Panc1 (cell line): ENCODE measurements around the gene USH2A.

Experiments
- POLR2AphosphoS5 ChIP-seq: IDR thresholded peaks from 2 replicates; pipeline ENCODE4 v1.6.1; 2012; ENCODE audit warnings: mild to moderate bottlenecking, low read depth, low read length, moderate library complexity
- SIN3A ChIP-seq: IDR thresholded peaks from 2 replicates; pipeline ENCODE4 v1.6.1; 2012; ENCODE audit warnings: low read depth, mild to moderate bottlenecking, low read length, moderate library complexity, borderline replicate concordance; ENCODE audit not compliant: insufficient read depth
- TCF7L2 ChIP-seq: IDR thresholded peaks from 2 replicates; pipeline ENCODE4 v1.6.1; 2011; ENCODE audit warnings: mild to moderate bottlenecking, low read depth, low read length, inconsistent platforms
- TF ChIP-seq, protein P1 (sequence below): fragments of 450-650 bp; IDR thresholded peaks from 2 replicates; pipeline ENCODE4 v1.5.1; 2017; ENCODE audit warnings: mild to moderate bottlenecking
- TF ChIP-seq, protein P2 (sequence below), 2 experiments: IDR thresholded peaks; 2 replicates each; pipeline ENCODE4 v1.6.1; 2011 to 2012; ENCODE audit warnings: low read depth in 2 of 2, control low read depth in 1 of 2, low read length in 1 of 2, mild to moderate bottlenecking in 1 of 2, moderate library complexity in 1 of 2; ENCODE audit not compliant: insufficient read depth in 1 of 2

DNA sequence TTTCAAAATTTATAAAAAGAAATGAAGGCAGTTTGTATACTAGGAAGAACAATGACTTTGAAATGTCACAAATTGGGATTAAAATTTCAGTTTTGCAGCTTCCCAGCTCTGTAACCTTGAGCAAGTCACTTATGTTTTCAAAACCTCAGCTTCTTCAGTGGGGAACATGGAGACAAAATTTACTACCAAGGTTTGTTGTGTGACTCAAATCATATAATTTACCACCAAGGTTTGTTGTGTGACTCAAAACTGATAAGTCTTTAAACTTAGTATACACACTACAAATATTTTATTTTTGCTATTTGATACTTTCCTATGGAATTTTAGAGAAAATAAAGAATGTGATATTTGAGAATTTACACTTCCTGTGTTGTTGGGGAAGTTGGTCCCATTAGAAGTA lies 636.3 kb downstream of the USH2A start:
- TF ChIP-seq, protein P1, sequence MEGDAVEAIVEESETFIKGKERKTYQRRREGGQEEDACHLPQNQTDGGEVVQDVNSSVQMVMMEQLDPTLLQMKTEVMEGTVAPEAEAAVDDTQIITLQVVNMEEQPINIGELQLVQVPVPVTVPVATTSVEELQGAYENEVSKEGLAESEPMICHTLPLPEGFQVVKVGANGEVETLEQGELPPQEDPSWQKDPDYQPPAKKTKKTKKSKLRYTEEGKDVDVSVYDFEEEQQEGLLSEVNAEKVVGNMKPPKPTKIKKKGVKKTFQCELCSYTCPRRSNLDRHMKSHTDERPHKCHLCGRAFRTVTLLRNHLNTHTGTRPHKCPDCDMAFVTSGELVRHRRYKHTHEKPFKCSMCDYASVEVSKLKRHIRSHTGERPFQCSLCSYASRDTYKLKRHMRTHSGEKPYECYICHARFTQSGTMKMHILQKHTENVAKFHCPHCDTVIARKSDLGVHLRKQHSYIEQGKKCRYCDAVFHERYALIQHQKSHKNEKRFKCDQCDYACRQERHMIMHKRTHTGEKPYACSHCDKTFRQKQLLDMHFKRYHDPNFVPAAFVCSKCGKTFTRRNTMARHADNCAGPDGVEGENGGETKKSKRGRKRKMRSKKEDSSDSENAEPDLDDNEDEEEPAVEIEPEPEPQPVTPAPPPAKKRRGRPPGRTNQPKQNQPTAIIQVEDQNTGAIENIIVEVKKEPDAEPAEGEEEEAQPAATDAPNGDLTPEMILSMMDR, result no peak
- TF ChIP-seq SIN3A (no peak), POLR2AphosphoS5 (no peak), TCF7L2 (no peak)
- TF ChIP-seq, protein P2, sequence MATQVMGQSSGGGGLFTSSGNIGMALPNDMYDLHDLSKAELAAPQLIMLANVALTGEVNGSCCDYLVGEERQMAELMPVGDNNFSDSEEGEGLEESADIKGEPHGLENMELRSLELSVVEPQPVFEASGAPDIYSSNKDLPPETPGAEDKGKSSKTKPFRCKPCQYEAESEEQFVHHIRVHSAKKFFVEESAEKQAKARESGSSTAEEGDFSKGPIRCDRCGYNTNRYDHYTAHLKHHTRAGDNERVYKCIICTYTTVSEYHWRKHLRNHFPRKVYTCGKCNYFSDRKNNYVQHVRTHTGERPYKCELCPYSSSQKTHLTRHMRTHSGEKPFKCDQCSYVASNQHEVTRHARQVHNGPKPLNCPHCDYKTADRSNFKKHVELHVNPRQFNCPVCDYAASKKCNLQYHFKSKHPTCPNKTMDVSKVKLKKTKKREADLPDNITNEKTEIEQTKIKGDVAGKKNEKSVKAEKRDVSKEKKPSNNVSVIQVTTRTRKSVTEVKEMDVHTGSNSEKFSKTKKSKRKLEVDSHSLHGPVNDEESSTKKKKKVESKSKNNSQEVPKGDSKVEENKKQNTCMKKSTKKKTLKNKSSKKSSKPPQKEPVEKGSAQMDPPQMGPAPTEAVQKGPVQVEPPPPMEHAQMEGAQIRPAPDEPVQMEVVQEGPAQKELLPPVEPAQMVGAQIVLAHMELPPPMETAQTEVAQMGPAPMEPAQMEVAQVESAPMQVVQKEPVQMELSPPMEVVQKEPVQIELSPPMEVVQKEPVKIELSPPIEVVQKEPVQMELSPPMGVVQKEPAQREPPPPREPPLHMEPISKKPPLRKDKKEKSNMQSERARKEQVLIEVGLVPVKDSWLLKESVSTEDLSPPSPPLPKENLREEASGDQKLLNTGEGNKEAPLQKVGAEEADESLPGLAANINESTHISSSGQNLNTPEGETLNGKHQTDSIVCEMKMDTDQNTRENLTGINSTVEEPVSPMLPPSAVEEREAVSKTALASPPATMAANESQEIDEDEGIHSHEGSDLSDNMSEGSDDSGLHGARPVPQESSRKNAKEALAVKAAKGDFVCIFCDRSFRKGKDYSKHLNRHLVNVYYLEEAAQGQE (IDR thresholded peaks at IDR 0.05; ENCODE audit: insufficient read depth in 1 of 2, low read depth in 2 of 2, low read length in 1 of 2), result no peak
